HG03039 (cell line): ENCODE data around the gene KLHL17.

Experiments
- ATAC-seq: cut with Tn5 transposase; IDR thresholded peaks from one replicate; pipeline ENCODE4 v1.9.1; 2021; ENCODE audit warnings: mild to moderate bottlenecking, moderate library complexity; ENCODE audit not compliant: unreplicated experiment

Gene KLHL17

DNA sequence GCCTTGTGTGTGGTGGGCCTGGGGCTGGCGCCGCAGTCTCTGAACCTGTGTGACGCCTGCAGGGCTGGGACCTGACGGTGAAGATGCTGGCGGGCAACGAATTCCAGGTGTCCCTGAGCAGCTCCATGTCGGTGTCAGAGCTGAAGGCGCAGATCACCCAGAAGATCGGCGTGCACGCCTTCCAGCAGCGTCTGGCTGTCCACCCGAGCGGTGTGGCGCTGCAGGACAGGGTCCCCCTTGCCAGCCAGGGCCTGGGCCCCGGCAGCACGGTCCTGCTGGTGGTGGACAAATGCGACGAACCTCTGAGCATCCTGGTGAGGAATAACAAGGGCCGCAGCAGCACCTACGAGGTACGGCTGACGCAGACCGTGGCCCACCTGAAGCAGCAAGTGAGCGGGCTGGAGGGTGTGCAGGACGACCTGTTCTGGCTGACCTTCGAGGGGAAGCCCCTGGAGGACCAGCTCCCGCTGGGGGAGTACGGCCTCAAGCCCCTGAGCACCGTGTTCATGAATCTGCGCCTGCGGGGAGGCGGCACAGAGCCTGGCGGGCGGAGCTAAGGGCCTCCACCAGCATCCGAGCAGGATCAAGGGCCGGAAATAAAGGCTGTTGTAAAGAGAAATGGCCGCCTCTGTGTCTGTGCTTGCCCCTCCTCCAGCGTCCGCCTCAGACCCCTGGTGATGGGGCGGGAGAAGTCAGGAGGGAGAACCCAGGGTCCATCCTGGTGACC lies 53.7 kb downstream of the KLHL17 start:
- ATAC-seq: no peak

DNA sequence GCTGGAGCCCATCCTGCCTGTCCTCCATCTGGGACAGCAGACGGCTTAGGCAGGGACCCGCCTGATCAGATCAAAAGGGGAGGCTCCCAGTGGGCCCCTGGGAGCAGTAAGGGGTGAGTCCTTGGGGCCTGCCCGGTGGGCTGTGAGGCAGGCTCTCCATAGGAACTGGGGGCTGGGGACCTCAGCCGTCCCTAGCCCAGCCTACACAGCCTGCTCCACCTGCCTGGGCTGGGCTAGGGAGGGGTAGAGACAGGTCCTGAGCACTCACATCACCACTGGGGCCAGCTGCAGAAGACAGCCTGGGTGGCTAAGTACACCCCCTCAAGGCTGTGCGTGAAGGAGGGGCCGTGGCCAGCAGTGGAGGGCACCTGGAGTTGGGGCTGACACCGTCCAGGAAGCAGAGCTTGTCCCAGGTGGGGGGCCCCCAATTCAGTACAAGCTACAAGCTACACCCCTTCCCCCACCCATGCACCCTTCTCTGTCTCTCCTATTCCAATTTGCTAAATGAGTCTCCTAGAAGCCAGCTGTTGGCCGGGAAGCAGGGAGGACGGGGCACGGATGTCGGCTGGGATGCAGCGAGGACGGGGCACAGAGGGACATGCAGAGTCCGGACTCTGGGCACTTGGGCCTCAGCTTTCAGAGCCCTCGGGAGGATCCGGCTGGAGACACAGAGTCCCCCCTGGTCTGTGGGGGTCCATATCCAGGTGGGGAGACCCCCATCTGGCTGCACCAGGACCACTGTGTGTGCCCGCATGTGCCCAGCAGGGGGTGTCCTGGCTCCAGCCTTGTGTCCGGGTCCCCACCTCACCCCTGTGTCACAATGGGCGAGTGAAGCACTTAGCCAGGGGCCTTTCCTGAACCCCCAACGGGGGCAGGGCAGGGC lies 54.7 kb downstream of the KLHL17 start:
- no peak for ATAC-seq
